Stimulated activated CD4-positive, alpha-beta T cell treated with anti-CD3 and anti-CD28 coated beads, TNF-alpha, amount 100 ng/mL, for 24 hours (primary cell): ENCODE results near the gene PHOX2B.
"Not testable (repeated sequence)": the region's sequence is repeated elsewhere in the genome, so short reads cannot be mapped to it uniquely, and the experiment has no call there.

Source experiments
- DNase-seq, 3 experiments: peaks; one replicate each; pipeline ENCODE4 v3.0.0-alpha.2; 2020; ENCODE audit warnings: low read depth in 3 of 3

PHOX2B gene

DNA sequence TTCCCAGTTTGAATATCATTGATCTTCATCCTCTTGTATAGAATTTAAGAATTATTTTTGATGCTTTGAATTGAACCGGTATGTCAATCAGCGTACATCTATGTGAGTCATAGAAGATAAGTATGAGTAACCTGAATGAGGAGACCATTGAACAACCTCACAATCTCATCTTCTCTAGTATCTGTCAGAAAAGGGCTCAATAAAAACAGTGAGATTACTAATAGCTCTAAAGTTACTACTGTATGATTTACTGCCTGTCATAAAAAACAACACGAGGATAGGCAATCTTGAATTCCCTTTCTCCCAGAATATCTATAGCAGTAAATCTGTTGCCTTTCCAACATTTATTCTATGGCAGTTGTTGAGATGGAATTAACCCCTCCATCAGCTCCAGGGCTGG is 36.1 kb downstream of the PHOX2B start:
- no peak for DNase-seq

- DNase-seq, result not testable (repeated sequence)
Observed at GRCh38 chr4:41711654-41712053, 36.9 kb downstream of the PHOX2B start.

DNA sequence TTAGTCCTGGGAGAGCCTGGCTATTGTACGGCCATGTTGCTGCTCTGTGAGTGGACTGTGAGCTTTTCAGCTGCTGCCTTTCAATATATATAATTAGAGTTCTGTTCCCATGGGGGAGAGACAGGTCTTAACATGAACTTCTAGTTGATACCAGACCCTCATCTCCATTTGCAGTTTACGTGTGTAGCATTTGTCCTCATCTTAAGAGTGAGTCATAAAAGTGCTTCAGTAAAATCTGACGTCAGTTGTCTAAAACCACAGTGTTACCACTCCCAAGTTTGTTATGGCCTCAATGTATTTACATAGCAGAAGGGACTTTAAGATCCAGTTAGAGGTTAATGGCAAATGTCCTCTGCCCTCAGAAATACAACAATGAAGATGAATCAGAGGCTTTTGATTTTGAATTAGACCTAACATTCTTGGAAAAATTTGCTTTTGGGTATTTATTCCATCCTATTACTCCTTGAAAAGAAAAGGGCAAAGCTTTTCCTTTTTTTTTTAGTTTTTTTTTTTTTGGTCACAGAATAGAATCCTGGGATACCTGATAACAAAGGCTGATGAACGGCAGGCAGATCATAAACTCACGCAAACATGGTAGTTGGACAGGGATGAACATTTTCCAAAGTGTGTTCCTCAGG is 38.6 kb downstream of the PHOX2B start:
- no peak for DNase-seq

GRCh38 chr4:41703785-41704184 is 44.7 kb downstream of the PHOX2B start:
- DNase-seq, result no peak

- DNase-seq, result no peak
Observed at GRCh38 chr4:41702770-41703169, 45.8 kb downstream of the PHOX2B start.

DNA sequence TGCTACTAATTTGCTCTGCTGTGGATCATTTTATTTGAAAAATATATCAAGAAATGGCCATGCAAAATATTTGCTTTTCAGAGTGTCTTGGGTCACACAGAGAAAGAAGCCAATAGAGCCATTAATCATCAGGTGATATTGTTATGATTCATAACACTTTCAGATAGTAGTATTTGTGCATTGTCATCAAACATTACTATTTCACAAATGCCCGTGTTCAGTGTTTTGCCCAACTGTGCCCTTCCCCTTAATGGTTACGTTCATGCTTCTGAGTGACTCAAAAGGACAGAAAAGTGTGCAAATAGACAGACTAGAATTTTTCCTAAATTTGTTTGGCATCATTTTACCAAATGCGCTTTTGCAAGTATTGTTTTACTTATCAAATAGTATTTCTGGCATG is 46.5 kb downstream of the PHOX2B start:
- no peak for DNase-seq

- no peak for DNase-seq
Observed at GRCh38 chr4:41696763-41697162, 51.8 kb downstream of the PHOX2B start.

GRCh38 chr4:41696131-41696530 is 52.4 kb downstream of the PHOX2B start:
- no peak for DNase-seq
